Parathyroid adenoma (tissue), 2 donors: ENCODE results near the gene KCTD1.

Source experiments
- H2AFZ ChIP-seq: fragments of 300-600 bp; sonication (generic); one replicate; pipeline ENCODE4 v1.7.0; 2017; ENCODE audit warnings: antibody characterized with exemption, mild to moderate bottlenecking
- H3K27ac ChIP-seq: fragments of 300-600 bp; sonication (generic); one replicate; pipeline ENCODE4 v1.7.0; 2017
- H3K27me3 ChIP-seq: fragments of 300-600 bp; sonication (generic); one replicate; pipeline ENCODE4 v1.7.0; 2017; ENCODE audit warnings: low read length; ENCODE audit not compliant: control insufficient read depth, insufficient read depth
- H3K36me3 ChIP-seq: fragments of 300-600 bp; sonication (generic); one replicate; pipeline ENCODE4 v1.7.0; 2017; ENCODE audit warnings: low read length; ENCODE audit not compliant: control insufficient read depth, insufficient read depth
- H3K4me1 ChIP-seq: fragments of 300-600 bp; sonication (generic); one replicate; pipeline ENCODE4 v1.7.0; 2017; ENCODE audit warnings: control low read depth
- H3K4me2 ChIP-seq: fragments of 300-600 bp; sonication (generic); one replicate; pipeline ENCODE4 v1.7.0; 2017; ENCODE audit warnings: low read length
- H3K4me3 ChIP-seq: fragments of 300-600 bp; sonication (generic); one replicate; pipeline ENCODE4 v1.7.0; 2017; ENCODE audit warnings: low read depth, low read length
- H3K79me2 ChIP-seq: fragments of 300-600 bp; sonication (generic); one replicate; pipeline ENCODE4 v1.7.0; 2017; ENCODE audit warnings: control low read depth
- H3K9ac ChIP-seq: fragments of 300-600 bp; sonication (generic); one replicate; pipeline ENCODE4 v1.7.0; 2017; ENCODE audit warnings: mild to moderate bottlenecking
- H3K9me3 ChIP-seq: fragments of 300-600 bp; sonication (generic); one replicate; pipeline ENCODE4 v1.7.0; 2017; ENCODE audit warnings: low read length; ENCODE audit not compliant: control insufficient read depth
- TF ChIP-seq, protein P1 (sequence below): fragments of 300-600 bp; sonication (generic); IDR thresholded peaks from one replicate; pipeline ENCODE4 v1.7.0; 2017; ENCODE audit warnings: antibody characterized with exemption, mild to moderate bottlenecking
- donor health status: primary hyperparathyroidism.

KCTD1 gene

DNA sequence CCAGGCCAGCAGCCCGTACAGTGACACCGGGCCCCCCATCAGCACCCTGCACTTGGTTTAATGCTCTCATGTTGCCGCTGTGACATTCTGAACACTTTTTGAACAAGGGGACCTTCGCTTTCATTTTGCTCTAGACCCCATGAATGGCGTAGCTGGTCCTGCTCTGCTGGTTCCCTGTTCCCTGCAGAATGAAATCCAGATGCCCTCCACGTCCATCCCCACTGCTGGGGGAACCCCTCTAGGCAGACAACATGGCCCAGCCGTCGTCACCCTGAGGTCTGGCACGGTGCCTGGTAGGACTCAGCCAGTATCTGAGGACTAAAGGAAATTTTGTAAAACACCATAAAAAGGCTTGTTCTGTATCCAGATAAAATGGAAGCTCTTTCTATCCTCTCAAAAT is 128.6 kb downstream of the KCTD1 start:
- H2AFZ ChIP-seq = no peak overlapping the region

DNA sequence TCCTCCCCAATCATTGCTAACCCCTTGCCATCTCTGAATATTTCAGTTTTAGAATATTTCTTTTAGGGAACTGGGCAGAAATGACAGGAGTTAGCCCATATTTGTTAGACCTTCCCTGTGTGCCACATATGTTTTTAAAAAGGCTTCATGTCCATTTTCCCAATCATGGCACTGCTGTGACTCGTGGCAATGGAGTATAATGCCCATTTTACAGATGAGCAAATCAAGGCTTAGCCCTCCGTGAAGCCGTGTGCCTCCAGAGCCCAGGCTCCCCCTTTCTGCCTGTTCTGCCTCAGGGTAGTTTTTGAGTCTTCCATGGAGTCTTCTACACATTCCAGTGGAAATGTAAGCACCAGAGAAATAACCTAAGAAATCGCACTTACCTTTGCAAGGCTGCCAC is 130.1 kb downstream of the KCTD1 start:
- TF ChIP-seq, protein P1, sequence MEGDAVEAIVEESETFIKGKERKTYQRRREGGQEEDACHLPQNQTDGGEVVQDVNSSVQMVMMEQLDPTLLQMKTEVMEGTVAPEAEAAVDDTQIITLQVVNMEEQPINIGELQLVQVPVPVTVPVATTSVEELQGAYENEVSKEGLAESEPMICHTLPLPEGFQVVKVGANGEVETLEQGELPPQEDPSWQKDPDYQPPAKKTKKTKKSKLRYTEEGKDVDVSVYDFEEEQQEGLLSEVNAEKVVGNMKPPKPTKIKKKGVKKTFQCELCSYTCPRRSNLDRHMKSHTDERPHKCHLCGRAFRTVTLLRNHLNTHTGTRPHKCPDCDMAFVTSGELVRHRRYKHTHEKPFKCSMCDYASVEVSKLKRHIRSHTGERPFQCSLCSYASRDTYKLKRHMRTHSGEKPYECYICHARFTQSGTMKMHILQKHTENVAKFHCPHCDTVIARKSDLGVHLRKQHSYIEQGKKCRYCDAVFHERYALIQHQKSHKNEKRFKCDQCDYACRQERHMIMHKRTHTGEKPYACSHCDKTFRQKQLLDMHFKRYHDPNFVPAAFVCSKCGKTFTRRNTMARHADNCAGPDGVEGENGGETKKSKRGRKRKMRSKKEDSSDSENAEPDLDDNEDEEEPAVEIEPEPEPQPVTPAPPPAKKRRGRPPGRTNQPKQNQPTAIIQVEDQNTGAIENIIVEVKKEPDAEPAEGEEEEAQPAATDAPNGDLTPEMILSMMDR = no peak
- no peaks in the 10 kb centered on the region for H3K9me3 ChIP-seq
- no peak overlapping the region for H3K4me3 ChIP-seq
- H3K27ac ChIP-seq = no peak overlapping the region
- no peaks in the 10 kb centered on the region for H3K79me2 ChIP-seq
- H3K4me1 ChIP-seq = no peaks in the 10 kb centered on the region
- H3K27me3 ChIP-seq = no peaks in the 10 kb centered on the region
- H3K36me3 ChIP-seq = no peaks in the 10 kb centered on the region
- no peak overlapping the region for H3K4me2 ChIP-seq
- no peak overlapping the region for H3K9ac ChIP-seq
- no peak overlapping the region for H2AFZ ChIP-seq

More for the DNA sequence above, 128.6 kb downstream of the KCTD1 start:
- H3K9ac ChIP-seq = no peak overlapping the region
- H3K4me3 ChIP-seq = no peak overlapping the region
- H3K9me3 ChIP-seq = no peaks in the 10 kb centered on the region
- no peaks in the 10 kb centered on the region for H3K79me2 ChIP-seq
- H3K4me1 ChIP-seq = no peaks in the 10 kb centered on the region
- TF ChIP-seq, protein P1 = no peak
- no peaks in the 10 kb centered on the region for H3K36me3 ChIP-seq
- H3K27me3 ChIP-seq = no peaks in the 10 kb centered on the region
- no peak overlapping the region for H3K4me2 ChIP-seq
- no peak overlapping the region for H3K27ac ChIP-seq

DNA sequence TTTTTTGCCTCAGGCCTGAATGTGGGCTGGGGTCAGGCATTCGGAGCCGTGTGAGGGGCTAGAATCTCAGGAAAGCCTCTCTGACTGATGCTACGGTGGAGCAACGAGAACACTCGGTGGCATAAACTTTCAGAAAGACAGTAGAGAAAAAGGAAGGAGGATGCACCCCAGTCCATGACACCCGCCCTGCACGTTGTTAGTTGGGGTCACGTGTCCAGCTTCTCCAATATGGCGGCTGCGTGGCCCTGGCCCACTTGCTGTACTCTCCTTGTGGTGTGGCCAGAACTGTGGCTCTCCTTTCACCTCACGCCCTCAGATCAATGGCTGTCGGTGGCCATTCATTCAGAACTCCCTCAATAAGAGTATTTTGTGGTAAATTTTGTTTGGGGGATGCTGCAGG is 131.2 kb downstream of the KCTD1 start:
- Histone ChIP-seq H3K27me3 (no peaks in the 10 kb centered on the region), H3K79me2 (no peaks in the 10 kb centered on the region), H3K4me1 (no peaks in the 10 kb centered on the region), H3K4me2 (no peak overlapping the region), H3K27ac (no peak overlapping the region), H3K4me3 (no peak overlapping the region), H2AFZ (no peak overlapping the region), H3K36me3 (no peaks in the 10 kb centered on the region), H3K9me3 (no peaks in the 10 kb centered on the region), H3K9ac (no peak overlapping the region)
- TF ChIP-seq, protein P1 = no peak

DNA sequence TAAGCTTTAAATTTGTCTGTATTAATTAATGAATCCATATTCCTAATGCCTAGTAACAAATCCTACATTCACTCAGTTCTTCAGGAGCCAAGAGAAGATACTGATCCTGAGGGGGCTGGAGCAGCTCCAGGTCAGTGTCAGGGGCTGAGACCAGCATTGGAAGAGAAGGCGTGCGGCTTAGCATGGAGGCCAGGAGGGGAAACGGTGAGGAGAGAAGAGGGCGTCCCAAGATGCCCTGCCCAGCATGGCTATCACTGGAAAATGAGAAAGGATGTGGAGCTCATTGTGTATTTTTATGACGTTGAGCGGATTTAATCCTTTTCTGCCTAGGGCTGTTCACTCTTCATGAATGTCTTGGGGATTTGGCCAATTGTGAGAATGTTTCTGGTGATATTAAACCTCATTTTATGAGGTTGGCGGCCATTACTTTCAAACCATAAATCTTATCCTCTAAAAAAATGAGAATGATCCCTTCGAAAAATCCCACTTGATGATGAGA is 131.7 kb downstream of the KCTD1 start:
- no peak overlapping the region for H3K4me3 ChIP-seq
- TF ChIP-seq, protein P1 = no peak
- H2AFZ ChIP-seq = no peak overlapping the region
- no peaks in the 10 kb centered on the region for H3K9me3 ChIP-seq
- H3K4me1 ChIP-seq = no peaks in the 10 kb centered on the region
- H3K27me3 ChIP-seq = no peaks in the 10 kb centered on the region
- no peak overlapping the region for H3K4me2 ChIP-seq
- H3K27ac ChIP-seq = no peak overlapping the region
- no peak overlapping the region for H3K9ac ChIP-seq
- H3K36me3 ChIP-seq = no peaks in the 10 kb centered on the region
- H3K79me2 ChIP-seq = no peaks in the 10 kb centered on the region

DNA sequence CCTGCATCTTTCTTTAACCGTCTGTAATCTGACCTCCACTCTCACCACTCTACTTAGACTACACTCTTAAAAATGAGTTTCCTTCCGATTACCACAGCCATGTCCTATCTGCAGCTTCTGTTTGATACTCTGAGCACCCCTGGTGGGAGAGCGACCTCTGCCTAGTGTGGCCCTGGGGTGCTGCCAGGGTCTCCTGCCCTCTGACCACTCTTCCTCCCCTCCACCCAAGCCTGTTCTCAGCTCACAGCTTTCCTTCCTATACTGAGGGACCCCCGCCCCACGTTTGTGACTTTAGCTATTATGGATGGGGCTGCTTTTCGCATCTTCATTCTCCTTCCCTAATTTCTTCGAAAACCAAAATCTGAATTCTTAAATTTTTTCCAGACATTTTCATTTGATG is 132.7 kb downstream of the KCTD1 start:
- TF ChIP-seq, protein P1 = no peak
- Histone ChIP-seq H3K4me1 (no peaks in the 10 kb centered on the region), H3K4me3 (no peak overlapping the region), H2AFZ (no peak overlapping the region), H3K27ac (no peak overlapping the region), H3K79me2 (no peaks in the 10 kb centered on the region), H3K36me3 (no peaks in the 10 kb centered on the region), H3K4me2 (no peak overlapping the region), H3K9me3 (no peaks in the 10 kb centered on the region), H3K9ac (no peak overlapping the region), H3K27me3 (no peaks in the 10 kb centered on the region)
